Coronary artery (tissue), 2 donors: ENCODE results near the gene CTBP1.
A peak's percentile ranks its signal among the peaks of the same experiment; 100 is the strongest.

ENCODE experiments used
- DNase-seq: peaks from one replicate; pipeline ENCODE4 v3.0.0-alpha.2; 2017; ENCODE audit warnings: low spot score
- H3K27ac ChIP-seq, 2 donors: fragments of 200-600 bp; sonication (generic); one replicate each; pipeline ENCODE4 v1.5.1; 2016 to 2019
- H3K4me3 ChIP-seq: fragments of 200-600 bp; sonication (generic); 2 replicates; pipeline ENCODE4 v1.5.1; 2016; ENCODE audit warnings: mild to moderate bottlenecking, moderate library complexity
- TF ChIP-seq, protein P1 (sequence below): fragments of 200-600 bp; sonication (generic); IDR thresholded peaks from one replicate; pipeline ENCODE4 v1.5.1; 2019; ENCODE audit warnings: antibody characterized with exemption

Gene CTBP1

DNA sequence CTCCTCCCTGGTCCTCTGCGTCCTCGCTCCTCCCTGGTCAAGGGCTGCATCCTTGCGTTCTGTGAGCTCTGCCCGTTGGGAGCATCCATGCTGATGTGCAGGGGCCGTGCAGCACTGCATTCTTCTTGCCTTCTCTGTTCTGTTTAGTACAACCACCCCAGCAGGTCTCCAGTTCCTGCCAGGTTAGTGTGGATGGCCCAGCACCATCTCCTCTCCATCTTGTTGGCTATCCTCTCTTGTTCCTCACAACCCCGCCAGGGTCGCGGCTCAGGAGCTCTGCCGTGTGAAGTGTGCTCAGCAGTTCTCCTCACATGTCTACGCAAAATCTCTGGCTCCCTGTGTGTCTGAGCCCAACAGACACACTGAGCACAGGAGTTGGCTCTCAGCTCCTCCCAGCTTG lies 30.3 kb upstream of the CTBP1 start:
- DNase-seq, result no peak
- TF ChIP-seq, protein P1, sequence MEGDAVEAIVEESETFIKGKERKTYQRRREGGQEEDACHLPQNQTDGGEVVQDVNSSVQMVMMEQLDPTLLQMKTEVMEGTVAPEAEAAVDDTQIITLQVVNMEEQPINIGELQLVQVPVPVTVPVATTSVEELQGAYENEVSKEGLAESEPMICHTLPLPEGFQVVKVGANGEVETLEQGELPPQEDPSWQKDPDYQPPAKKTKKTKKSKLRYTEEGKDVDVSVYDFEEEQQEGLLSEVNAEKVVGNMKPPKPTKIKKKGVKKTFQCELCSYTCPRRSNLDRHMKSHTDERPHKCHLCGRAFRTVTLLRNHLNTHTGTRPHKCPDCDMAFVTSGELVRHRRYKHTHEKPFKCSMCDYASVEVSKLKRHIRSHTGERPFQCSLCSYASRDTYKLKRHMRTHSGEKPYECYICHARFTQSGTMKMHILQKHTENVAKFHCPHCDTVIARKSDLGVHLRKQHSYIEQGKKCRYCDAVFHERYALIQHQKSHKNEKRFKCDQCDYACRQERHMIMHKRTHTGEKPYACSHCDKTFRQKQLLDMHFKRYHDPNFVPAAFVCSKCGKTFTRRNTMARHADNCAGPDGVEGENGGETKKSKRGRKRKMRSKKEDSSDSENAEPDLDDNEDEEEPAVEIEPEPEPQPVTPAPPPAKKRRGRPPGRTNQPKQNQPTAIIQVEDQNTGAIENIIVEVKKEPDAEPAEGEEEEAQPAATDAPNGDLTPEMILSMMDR, result no peak

DNA sequence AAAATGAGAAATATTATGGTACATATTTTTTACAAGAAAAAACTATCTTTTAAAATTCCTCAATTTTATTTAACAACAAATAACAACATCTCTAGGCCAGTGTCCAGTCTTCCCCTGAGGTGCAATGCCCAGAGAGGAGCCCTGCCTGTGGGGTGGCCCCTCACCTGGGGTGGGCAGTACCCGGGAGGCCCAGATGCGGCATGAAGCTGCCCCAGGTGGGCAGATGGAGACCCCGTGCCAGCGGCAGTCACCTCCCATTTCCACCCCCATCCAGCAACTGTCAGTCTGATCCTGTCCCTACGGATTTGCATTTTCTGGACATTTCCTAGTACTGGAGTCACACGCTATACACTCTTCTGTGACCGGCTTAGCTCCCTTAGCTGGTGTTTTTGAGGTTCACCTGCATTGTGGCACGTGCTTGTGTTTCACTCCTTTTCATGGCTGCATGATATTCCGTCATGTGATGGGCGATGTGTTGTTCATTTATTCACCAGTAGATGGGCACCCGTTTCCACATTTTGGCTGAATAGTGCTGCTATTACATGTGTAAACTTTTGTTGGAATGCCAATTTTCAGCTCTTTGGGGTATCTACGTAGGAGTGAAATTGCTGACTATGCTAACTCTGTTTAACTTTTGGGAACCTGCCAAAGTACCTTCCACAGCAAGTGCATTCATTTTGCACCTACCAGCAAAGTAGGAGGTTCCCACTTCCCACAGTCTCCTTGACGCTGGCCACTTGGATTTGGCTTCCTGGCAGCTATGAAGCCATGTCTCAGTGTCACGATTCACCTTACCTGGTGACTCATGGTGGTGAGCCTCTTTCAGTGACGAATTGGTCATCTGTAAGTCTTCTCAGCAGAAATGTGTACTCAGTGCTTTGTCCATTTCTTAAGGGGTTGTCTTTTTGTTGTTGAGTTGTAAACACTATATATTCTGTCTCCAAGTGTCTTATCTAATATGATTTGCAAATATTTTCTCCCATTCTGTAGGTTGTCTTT lies 29.0 kb upstream of the CTBP1 start:
- Histone ChIP-seq H3K4me3 (no peak overlapping the region), H3K27ac (no peak overlapping the region)
- peak; percentile 41 for DNase-seq
- TF ChIP-seq, protein P1, result no peak

More for the DNA sequence above, 30.3 kb upstream of the CTBP1 start:
- no peak overlapping the region for H3K4me3 ChIP-seq
- H3K27ac ChIP-seq, result no peak overlapping the region

DNA sequence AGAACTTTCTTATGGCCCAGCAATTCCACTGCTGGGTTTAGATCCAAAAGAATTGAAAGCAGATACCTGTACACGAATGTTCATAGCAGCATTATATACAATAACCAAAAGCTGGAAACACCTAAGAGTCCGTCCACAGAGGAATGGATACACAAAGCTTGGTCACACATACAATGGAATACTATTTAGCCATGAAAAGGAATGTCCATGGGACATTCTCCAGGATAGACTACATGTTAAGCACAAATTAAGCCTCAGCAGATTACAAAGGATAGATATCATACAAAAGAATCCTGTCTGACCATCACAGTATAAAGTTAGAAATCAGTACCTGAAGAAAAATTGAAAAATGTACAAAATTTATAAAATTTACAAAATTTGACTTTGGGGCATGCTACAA lies 28.1 kb upstream of the CTBP1 start:
- TF ChIP-seq, protein P1, result no peak
- no peak for DNase-seq
- no peak overlapping the region for H3K27ac ChIP-seq
- no peak overlapping the region for H3K4me3 ChIP-seq

DNA sequence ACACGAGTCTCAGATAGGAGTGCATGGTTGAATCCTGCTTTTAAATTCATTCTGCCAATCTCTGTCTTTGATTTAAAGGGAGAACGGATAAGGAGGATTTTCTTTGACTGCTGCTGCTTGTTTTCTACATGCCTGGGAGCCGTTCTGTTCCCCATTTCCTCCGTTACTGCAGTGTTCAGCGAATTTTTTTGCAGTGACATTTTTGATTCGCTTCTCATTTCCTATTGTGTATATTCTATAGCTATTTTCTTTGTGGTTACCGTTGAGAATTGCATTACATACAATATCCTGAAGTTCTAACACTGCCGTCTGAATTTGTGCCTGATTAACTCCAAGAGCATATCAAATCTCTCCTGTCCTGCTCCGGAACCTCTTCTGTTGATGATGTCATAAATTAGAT lies 25.9 kb upstream of the CTBP1 start:
- no peak for DNase-seq
- Histone ChIP-seq H3K4me3 (no peak overlapping the region), H3K27ac (no peak overlapping the region)
- TF ChIP-seq, protein P1, result no peak

DNA sequence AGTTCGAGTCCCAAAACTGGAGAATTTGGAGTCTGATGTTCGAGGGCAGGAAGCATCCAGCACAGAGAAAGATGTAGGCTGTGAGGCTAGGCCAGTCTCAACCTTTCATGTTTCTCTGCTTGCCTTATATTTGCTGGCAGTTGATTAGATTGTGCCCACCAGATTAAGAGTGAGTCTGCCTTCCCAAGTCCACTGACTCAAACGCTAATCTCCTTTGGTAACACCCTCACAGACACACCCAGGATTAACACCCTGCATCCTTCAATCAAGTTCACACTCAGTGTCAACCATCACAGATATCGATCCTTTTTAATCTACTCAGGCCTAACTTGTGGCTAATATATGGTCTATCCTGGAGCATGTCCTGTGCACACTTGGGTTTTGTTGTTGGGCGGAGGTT lies 22.8 kb upstream of the CTBP1 start:
- Histone ChIP-seq H3K27ac (no peak overlapping the region), H3K4me3 (no peak overlapping the region)
- no peak for DNase-seq
- TF ChIP-seq, protein P1, result no peak

DNA sequence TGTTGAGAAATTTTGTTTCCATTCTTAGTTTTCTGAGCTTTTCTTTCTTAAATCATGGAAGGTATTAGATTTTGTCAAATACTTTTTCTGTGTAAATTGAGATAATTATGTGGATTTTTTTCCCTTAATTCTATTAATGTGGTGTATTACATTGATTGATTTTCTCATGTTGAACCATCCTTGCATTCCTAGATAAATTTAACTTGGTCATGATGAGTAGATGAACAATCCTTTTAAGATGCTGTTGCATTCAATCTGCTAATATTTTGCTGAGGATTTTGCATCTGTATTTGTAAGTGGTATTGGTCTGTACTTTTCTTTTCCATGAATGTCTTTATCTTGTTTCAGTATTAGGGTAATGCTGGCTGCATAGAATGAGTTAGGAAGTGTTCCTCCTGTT lies 20.3 kb upstream of the CTBP1 start:
- Histone ChIP-seq H3K27ac (no peak overlapping the region), H3K4me3 (no peak overlapping the region)
- TF ChIP-seq, protein P1, result no peak
- DNase-seq, result no peak
